ENCODE data around the gene MRC1. TPM values are rescaled to one million over a fixed set of nuclear protein-coding genes. Genes with fewer than 3 reads are reported as not detected.

The MRC1 gene
- total RNA-seq, 4 donors from 2014 or later = 8.1 to 22.0 (median 11.1) TPM

DNA sequence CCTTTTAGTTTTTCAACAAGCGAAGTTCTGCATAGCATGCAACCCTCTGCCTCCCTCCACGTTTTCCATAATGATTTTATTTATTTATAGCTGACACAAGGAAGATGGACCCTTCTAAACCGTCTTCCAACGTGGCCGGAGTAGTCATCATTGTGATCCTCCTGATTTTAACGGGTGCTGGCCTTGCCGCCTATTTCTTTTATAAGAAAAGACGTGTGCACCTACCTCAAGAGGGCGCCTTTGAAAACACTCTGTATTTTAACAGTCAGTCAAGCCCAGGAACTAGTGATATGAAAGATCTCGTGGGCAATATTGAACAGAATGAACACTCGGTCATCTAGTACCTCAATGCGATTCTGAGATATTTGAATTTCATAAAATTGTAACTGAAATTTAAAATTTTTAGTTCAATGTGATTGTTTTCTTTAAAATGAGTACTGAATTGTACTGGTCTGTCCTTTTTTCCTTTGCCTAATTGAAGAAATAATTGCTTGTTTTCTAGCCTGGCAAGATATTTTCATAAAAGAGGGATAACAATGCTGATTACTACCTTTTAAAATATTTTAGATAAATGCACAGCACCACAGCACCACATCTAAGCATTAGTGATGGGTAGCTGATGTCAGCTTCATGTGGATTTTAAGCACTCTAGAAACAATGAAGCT is 101.1 kb downstream of the MRC1 start:
- H3K4me3 ChIP-seq = no peak overlapping the region
- no peak overlapping the region for H3K27ac ChIP-seq
- no peaks in the 10 kb centered on the region for H3K27me3 ChIP-seq
- H3K9me3 ChIP-seq = no peaks in the 10 kb centered on the region
- no peaks in the 10 kb centered on the region for H3K4me1 ChIP-seq
- DNase-seq = peak in 1 of 3 donors; percentile 60
- no peaks in the 10 kb centered on the region for H3K36me3 ChIP-seq
- TF ChIP-seq, protein P1, sequence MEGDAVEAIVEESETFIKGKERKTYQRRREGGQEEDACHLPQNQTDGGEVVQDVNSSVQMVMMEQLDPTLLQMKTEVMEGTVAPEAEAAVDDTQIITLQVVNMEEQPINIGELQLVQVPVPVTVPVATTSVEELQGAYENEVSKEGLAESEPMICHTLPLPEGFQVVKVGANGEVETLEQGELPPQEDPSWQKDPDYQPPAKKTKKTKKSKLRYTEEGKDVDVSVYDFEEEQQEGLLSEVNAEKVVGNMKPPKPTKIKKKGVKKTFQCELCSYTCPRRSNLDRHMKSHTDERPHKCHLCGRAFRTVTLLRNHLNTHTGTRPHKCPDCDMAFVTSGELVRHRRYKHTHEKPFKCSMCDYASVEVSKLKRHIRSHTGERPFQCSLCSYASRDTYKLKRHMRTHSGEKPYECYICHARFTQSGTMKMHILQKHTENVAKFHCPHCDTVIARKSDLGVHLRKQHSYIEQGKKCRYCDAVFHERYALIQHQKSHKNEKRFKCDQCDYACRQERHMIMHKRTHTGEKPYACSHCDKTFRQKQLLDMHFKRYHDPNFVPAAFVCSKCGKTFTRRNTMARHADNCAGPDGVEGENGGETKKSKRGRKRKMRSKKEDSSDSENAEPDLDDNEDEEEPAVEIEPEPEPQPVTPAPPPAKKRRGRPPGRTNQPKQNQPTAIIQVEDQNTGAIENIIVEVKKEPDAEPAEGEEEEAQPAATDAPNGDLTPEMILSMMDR (IDR thresholded peaks at IDR 0.05) = peak in 4 of 6 experiments; percentile 40 to 68 (median 60)
- no peak for TF ChIP-seq POLR2A (IDR thresholded peaks at IDR 0.05)

GRCh38 chr10:17912754-17913153 is 103.6 kb downstream of the MRC1 start:
- Histone ChIP-seq H3K9me3 (no peaks in the 10 kb centered on the region), H3K4me3 (no peak overlapping the region), H3K27me3 (no peaks in the 10 kb centered on the region), H3K36me3 (no peaks in the 10 kb centered on the region), H3K4me1 (no peaks in the 10 kb centered on the region), H3K27ac (no peak overlapping the region)
- no peak for DNase-seq
- no peak for TF ChIP-seq POLR2A (IDR thresholded peaks at IDR 0.05)
- TF ChIP-seq, protein P1 (IDR thresholded peaks at IDR 0.05) = no peak

- Histone ChIP-seq H3K27ac (no peak overlapping the region), H3K4me1 (no peaks in the 10 kb centered on the region), H3K4me3 (no peak overlapping the region), H3K27me3 (no peaks in the 10 kb centered on the region), H3K9me3 (no peaks in the 10 kb centered on the region), H3K36me3 (no peaks in the 10 kb centered on the region)
- DNase-seq = no peak
- TF ChIP-seq, protein P1 (IDR thresholded peaks at IDR 0.05) = no peak
- no peak for TF ChIP-seq POLR2A (IDR thresholded peaks at IDR 0.05)
These were observed 104.5 kb downstream of the MRC1 start for GRCh38 chr10:17913604-17914003.

GRCh38 chr10:17914169-17915045 is 105.3 kb downstream of the MRC1 start:
- TF ChIP-seq POLR2A (IDR thresholded peaks at IDR 0.05) = no peak
- TF ChIP-seq, protein P1 (IDR thresholded peaks at IDR 0.05) = no peak
- Histone ChIP-seq H3K4me3 (no peak overlapping the region), H3K9me3 (no peaks in the 10 kb centered on the region), H3K27me3 (no peaks in the 10 kb centered on the region), H3K36me3 (no peaks in the 10 kb centered on the region), H3K4me1 (no peaks in the 10 kb centered on the region), H3K27ac (no peak overlapping the region)
- DNase-seq = no peak

DNA sequence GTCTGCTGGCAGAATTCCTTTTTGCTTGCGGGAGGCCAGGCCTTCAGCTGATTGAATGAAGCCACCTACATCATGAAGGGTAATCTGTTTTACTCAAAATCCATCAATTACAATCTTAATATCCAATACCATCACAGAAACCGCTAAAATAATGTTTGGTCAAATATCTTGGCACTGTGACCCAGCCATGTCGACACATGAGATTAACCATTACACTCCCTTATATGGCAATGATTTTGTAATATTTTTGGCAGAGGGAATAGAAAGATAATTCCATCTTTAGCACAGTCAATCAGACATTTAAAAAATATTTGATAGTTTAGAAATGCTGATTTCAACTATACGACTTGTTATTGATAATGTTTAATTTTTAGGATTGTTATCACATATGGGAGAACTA is 106.0 kb downstream of the MRC1 start:
- no peak overlapping the region for H3K4me3 ChIP-seq
- H3K27ac ChIP-seq = no peak overlapping the region
- TF ChIP-seq, protein P1 (IDR thresholded peaks at IDR 0.05) = no peak
- no peak for TF ChIP-seq POLR2A (IDR thresholded peaks at IDR 0.05)
- H3K9me3 ChIP-seq = no peaks in the 10 kb centered on the region
- H3K27me3 ChIP-seq = no peaks in the 10 kb centered on the region
- no peaks in the 10 kb centered on the region for H3K36me3 ChIP-seq
- H3K4me1 ChIP-seq = no peaks in the 10 kb centered on the region
- no peak for DNase-seq

Data from Peyer's patch (tissue), 4 donors.